ENCODE results near the gene GPR42. TPM values are rescaled to one million over a fixed set of nuclear protein-coding genes. Genes with fewer than 3 reads are reported as not detected.

Gene GPR42
- total RNA-seq, 1 experiment from 2014 or later: not detected

DNA sequence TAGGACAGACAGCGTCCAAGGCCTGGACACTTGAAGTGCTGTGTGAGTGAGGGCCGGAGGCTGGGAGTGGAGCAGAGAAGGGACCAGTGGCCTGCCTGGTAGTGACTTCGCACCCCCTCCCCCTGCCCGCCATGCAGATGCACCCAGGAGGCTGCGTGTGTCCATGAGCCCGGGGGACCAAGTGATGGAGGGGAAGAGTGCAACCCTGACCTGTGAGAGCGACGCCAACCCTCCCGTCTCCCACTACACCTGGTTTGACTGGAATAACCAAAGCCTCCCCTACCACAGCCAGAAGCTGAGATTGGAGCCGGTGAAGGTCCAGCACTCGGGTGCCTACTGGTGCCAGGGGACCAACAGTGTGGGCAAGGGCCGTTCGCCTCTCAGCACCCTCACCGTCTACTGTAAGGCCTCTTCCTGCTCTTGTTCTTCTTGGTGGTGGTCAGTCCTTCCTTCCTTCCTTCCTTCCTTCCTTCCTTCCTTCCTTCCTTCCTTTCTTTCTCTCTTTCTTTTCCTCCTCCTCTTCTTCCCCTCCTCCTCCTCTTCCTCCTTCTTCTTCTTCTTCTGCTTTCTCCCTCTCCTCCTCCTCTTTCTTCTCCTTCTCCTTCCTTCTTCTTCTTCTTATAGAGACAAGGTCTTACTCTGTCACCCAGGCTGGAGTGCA is 29.2 kb upstream of the GPR42 start:
- Histone ChIP-seq H3K36me3 (ENCODE audit: insufficient read depth, low read length, poor library complexity, severe bottlenecking) (no peaks in the 10 kb centered on the region), H3K9me3 (ENCODE audit: low read depth, low read length, poor library complexity, severe bottlenecking) (no peaks in the 10 kb centered on the region), H3K4me1 (ENCODE audit: insufficient read depth, low read length, poor library complexity, severe bottlenecking) (no peaks in the 10 kb centered on the region), H3K27ac (ENCODE audit: low read depth, low read length, poor library complexity, severe bottlenecking) (no peak overlapping the region), H3K4me3 (ENCODE audit: low read depth, low read length, poor library complexity, severe bottlenecking) (no peak overlapping the region), H3K27me3 (replicated peaks; ENCODE audit: insufficient read depth, low read depth, low read length, poor library complexity) (peaks cover 5% of the 10 kb centered on the region)
- intact Hi-C loops (cut with micrococcal nuclease; ENCODE audit: unreplicated experiment): no loop called here
- no TSS peak for BruUV-seq (replicated peaks)
- ChIA-PET CTCF (no interaction called here), POLR2A (ENCODE audit: low non-redundant PET) (no interaction called here)
- no peak for DNase-seq (ENCODE audit: low spot score)
- TF ChIP-seq EZH2 (IDR thresholded peaks at IDR 0.05; ENCODE audit: borderline replicate concordance, low read depth, low read length, poor library complexity, severe bottlenecking): no peak
- no peak for TF ChIP-seq CTCF (conservative IDR thresholded peaks at IDR 0.05; ENCODE audit: low read depth, low read length)

DNA sequence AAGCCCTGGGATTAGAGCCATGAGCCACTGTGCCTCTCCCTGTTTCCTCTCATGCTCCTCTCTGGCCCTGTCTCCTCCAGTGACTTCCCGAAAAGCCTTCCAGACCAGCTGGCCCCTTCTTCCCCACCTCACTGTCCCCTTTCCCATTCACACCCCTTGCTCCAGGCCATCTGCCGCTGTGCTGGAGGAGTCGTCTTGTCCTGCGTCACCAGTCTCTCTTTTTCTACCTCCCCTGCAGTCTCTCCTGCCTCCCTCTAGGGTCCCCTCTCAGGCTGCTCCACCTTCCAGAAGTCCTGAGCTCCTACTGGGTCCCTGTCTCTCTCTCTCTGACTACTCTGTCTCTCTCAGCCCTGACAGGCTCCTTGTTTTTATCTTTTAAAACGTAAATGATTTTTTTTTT is 28.4 kb upstream of the GPR42 start:
- CTCF ChIA-PET: interaction anchor here (0.6 kb wide), 1 partner anchor 124 kb away, joined by 3 read pairs; no protein-coding TSS in a partner anchor
- DNase-seq (ENCODE audit: low spot score): no peak
- Histone ChIP-seq H3K4me1 (ENCODE audit: insufficient read depth, low read length, poor library complexity, severe bottlenecking) (no peaks in the 10 kb centered on the region), H3K27ac (ENCODE audit: low read depth, low read length, poor library complexity, severe bottlenecking) (no peak overlapping the region), H3K4me3 (ENCODE audit: low read depth, low read length, poor library complexity, severe bottlenecking) (no peak overlapping the region), H3K27me3 (replicated peaks; ENCODE audit: insufficient read depth, low read depth, low read length, poor library complexity) (peaks cover 5% of the 10 kb centered on the region), H3K36me3 (ENCODE audit: insufficient read depth, low read length, poor library complexity, severe bottlenecking) (no peaks in the 10 kb centered on the region), H3K9me3 (ENCODE audit: low read depth, low read length, poor library complexity, severe bottlenecking) (no peaks in the 10 kb centered on the region)
- POLR2A ChIA-PET (ENCODE audit: low non-redundant PET): no interaction called here
- TF ChIP-seq CTCF (conservative IDR thresholded peaks at IDR 0.05; ENCODE audit: low read depth, low read length): no peak
- no peak for TF ChIP-seq EZH2 (IDR thresholded peaks at IDR 0.05; ENCODE audit: borderline replicate concordance, low read depth, low read length, poor library complexity, severe bottlenecking)
- BruUV-seq (replicated peaks): no TSS peak
- intact Hi-C loops (cut with micrococcal nuclease; ENCODE audit: unreplicated experiment): no loop called here

DNA sequence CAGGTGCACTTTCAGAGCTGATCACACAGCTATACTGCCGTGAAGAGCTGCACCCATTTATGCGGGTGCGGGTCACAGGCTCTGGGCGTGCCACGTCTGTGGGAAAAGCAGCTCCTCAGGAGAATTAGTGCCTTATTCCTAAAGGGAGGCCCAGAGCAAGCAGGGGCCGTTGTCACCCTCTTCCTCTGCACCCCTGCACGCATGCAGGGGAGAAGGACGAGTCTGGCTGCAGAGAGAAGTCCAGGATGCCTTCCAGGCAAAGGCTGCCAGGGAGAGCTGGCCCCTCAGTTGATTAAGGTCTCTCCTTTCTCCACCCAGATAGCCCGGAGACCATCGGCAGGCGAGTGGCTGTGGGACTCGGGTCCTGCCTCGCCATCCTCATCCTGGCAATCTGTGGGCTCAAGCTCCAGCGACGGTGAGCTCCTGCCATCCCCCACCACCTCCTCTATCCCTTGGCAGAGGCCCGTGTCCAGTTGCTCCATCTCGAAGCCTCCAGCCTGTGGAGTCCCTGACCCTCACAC is 26.3 kb upstream of the GPR42 start:
- no peaks in the 10 kb centered on the region for H3K36me3 ChIP-seq (ENCODE audit: insufficient read depth, low read length, poor library complexity, severe bottlenecking)
- no peaks in the 10 kb centered on the region for H3K9me3 ChIP-seq (ENCODE audit: low read depth, low read length, poor library complexity, severe bottlenecking)
- H3K27me3 ChIP-seq (replicated peaks; ENCODE audit: insufficient read depth, low read depth, low read length, poor library complexity): peaks cover 5% of the 10 kb centered on the region
- no peaks in the 10 kb centered on the region for H3K4me1 ChIP-seq (ENCODE audit: insufficient read depth, low read length, poor library complexity, severe bottlenecking)
- BruUV-seq (replicated peaks): no TSS peak
- POLR2A ChIA-PET (ENCODE audit: low non-redundant PET): no interaction called here
- H3K4me3 ChIP-seq (ENCODE audit: low read depth, low read length, poor library complexity, severe bottlenecking): no peak overlapping the region
- CTCF ChIA-PET: no interaction called here
- DNase-seq (ENCODE audit: low spot score): no peak
- TF ChIP-seq CTCF (conservative IDR thresholded peaks at IDR 0.05; ENCODE audit: low read depth, low read length) (no peak), EZH2 (IDR thresholded peaks at IDR 0.05; ENCODE audit: borderline replicate concordance, low read depth, low read length, poor library complexity, severe bottlenecking) (no peak)
- H3K27ac ChIP-seq (ENCODE audit: low read depth, low read length, poor library complexity, severe bottlenecking): no peak overlapping the region
- intact Hi-C loops (cut with micrococcal nuclease; ENCODE audit: unreplicated experiment): no loop called here
